ENCODE measurements around the gene ZNF774.

DNA sequence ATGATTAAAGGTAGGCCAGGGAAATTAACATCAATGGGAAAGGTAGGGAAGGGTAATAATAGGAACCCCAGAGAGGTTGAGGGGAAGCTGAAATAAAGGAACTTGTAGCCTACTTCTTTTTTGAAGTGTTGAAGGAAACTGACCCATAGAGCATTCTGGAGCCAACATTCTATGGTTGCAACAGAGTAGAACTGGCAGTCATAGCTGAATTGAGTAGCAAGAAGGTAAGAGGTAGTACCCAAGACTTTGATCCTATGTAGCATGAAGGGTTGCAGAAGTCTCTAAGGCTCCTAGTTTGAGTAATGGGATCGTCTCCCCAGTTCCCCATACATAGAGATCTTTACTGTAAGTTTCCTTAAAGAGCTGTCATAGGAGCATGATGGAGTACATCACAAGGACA lies 7.4 kb upstream of the ZNF774 start:
- no peak for TF ChIP-seq EZH2 (IDR thresholded peaks at IDR 0.05; ENCODE audit: insufficient read depth, low read length)
- TF ChIP-seq, protein P1, sequence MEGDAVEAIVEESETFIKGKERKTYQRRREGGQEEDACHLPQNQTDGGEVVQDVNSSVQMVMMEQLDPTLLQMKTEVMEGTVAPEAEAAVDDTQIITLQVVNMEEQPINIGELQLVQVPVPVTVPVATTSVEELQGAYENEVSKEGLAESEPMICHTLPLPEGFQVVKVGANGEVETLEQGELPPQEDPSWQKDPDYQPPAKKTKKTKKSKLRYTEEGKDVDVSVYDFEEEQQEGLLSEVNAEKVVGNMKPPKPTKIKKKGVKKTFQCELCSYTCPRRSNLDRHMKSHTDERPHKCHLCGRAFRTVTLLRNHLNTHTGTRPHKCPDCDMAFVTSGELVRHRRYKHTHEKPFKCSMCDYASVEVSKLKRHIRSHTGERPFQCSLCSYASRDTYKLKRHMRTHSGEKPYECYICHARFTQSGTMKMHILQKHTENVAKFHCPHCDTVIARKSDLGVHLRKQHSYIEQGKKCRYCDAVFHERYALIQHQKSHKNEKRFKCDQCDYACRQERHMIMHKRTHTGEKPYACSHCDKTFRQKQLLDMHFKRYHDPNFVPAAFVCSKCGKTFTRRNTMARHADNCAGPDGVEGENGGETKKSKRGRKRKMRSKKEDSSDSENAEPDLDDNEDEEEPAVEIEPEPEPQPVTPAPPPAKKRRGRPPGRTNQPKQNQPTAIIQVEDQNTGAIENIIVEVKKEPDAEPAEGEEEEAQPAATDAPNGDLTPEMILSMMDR (IDR thresholded peaks at IDR 0.05; ENCODE audit: insufficient read depth, low read depth, low read length): no peak

All from astrocyte (in vitro differentiated cells and primary cell).